Measurements from ENCODE around the gene PTH2.
"Not testable (repeated sequence)": the region's sequence is repeated elsewhere in the genome, so short reads cannot be mapped to it uniquely, and the experiment has no call there.

PTH2 gene, protein sequence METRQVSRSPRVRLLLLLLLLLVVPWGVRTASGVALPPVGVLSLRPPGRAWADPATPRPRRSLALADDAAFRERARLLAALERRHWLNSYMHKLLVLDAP

DNA sequence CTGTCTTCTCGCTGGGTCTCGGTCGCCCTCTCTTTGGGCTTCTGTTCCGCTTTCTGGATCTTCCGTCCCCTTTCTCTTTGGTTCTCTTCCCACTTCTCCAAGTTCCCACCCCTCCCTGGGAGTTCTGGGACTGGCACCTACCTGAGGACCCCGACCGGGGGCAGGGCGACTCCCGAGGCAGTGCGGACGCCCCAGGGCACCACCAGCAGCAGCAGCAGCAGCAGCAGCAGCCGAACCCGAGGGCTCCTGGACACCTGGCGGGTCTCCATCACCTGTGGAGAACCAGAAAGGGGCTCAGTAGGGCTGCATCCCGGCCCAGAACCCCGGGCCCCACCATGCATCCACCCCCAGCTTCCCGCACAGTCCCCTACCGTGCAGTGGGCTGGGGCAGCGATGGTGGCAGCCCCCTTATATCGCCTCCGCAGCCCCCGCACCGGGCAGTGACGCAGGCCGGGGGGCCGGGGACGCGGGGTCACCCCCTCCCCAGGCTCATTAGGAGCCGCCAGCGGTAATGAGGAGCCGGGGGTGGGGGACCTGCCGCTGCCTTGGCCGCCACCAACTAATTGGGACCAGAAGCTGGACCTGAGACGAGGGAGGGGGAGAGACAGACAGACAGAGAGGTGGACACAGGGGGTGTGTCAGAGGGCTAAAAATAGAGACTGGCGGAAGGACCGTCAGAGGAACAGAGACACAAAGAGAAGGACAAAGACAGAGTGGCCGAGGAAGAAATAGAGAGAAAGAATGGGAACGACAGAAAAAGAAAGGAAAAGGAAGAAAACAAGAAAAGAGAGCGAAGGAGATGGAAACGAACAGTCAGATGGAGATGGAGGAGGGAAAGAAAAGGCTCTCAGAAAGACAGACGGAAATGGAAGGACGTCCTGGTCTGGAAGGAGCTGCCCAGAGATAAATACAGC lies at the start of gene PTH2:
TSS of gene PTH2 (minus strand) at position 371 of the 914 bp plus-strand sequence. CDS start at position 269, 102 bp downstream.
- no peak for DNase-seq (ENCODE audit: low read depth in 2 of 2)

DNA sequence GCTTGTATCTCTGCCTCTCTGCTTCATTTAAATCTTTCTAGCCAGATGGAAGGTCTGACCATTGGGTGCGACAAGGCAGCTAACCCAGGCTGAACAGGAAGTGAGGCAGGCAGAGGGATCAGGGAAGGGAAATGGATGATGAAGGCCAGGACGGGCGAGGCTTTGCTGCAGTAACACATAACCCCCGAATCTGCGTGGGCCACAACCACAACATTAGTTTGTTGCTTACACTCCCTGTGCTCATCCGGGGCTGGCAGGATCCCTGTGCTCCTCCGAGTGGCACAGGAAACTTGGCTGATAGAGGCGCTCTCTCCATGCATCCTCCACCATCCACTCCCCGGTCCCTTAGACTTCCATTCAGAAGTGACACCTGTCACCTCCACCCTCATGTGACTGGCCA lies 49.7 kb upstream of the PTH2 start:
- no peak for DNase-seq (ENCODE audit: low read depth in 2 of 2)

DNA sequence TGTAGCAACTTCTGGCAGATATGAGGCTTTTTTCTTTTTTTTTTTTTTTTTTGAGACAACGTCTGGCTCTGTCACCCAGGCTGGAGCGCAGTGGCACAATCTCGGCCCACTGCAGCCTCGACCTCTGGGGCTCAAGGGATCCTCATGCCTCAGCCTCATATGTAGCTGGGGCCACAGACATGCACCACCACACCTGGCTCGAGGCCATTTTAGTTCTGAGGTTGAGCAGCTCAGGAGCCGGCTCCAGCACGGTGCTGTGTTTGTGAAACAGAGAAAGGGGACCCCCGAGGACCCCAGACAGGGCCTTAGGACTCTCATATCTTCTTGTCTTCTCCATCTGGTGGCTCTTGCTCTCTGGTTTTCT lies 47.4 kb upstream of the PTH2 start:
- no peak for DNase-seq (ENCODE audit: low read depth in 2 of 2)

DNA sequence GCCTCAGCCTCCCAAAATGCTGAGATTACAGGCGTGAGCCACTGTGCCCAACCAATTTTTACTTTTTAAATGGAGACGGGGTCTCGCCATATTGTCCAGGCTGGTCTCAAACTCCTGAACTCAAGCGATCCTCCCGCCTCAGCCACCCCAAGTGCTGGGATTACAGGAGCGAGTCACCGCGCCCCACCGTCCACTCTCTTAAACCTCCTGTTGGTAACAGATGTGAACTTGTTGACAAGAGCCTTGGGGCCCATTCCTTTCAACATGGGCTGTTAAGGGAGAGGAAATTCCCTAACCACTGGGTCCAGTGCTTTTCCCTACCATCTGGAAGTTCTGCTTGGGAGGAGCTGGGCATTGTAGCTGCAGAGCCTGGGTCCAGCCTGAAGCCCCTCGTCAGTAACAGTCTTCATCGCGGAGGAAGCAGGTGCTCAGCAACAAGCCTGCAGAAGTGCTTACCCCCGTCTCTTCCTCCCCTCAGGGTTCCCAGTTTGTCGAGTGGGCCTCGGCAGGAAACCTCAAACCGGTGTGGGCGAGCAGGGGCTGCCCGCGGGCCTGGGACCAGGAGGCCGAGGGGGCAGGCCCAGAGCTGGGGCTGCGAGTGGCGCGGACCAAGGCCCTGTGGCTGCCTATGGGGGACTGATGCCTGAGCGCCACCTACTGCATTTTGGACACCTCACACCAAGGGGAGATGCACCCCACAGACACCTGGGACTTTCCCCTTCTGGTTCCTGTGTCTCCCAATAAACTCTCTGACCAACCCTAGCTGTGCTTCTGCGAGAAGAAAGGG lies 46.8 kb upstream of the PTH2 start:
- DNase-seq (ENCODE audit: low read depth in 2 of 2) = peak; percentile 52 to 64

DNA sequence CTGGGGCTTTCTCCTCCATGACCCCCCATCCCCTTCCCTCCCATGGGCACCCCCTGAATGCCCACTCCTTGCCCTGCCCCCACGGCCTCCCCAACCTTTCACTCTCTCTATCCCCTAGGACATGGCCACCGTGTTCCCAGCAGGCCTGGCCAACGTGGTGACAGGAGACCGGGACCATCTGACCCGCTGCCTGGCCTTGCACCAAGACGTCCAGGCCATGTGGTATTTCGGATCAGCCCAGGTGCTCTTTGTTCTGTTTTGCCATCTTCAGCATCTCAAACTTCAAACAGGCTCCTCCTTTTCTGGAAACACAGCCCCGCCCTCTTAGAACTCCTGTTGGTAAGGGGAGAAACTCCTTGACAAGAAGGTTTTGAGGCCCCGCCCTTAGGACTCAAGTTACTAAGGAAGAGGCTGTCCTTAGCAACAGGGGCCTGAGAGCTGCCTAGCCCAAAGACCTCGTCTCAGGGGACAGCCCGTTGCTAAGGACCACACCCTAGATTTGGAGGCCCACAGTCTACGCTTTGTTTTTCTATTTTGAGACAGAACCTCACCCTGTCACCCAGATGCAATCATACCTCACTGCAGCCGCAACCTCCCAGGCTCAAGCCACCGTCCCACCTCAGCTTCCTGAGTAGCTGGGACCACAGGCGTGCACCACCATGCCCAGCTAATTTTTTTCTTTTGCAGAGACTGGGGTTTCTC lies 45.7 kb upstream of the PTH2 start:
- DNase-seq (ENCODE audit: low read depth in 2 of 2) = peak; percentile 60 to 71

DNA sequence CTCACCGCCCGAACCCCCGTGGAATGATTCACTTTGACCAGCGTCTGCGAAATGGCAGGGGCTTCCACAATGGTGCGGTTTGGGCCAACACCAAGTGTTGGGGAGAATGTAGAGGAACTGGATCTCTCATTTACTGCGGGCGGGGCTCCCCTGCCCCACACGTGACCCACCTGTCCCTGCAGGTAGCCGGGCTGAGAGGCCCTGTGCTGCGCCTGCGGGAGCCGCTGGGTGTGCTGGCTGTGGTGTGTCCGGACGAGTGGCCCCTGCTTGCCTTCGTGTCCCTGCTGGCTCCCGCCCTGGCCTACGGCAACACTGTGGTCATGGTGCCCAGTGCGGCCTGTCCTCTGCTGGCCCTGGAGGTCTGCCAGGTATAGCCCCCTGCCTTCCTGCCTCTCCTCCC lies 45.0 kb upstream of the PTH2 start:
- DNase-seq (ENCODE audit: low read depth in 2 of 2) = no peak

DNA sequence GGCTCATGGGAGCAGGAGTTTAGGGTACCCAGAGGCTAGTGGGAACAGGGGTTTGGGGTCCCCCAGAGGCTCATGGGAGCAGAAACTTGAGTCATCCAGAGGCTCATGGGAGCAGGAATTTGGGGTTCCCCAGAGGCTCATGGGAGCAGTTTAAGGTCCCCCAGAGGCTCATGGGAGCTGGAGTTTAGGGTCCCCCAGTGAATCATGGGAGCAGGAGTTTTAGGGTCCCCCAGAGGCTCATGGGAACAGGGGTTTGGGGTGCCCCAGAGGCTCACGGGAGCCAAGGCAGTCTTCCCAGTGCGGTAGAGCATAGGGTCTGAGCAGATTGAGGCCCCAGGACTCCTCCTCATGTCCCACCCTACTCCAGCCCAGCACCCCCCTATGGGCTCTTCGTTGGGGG lies 42.1 kb upstream of the PTH2 start:
- no peak for DNase-seq (ENCODE audit: low read depth in 2 of 2)

DNA sequence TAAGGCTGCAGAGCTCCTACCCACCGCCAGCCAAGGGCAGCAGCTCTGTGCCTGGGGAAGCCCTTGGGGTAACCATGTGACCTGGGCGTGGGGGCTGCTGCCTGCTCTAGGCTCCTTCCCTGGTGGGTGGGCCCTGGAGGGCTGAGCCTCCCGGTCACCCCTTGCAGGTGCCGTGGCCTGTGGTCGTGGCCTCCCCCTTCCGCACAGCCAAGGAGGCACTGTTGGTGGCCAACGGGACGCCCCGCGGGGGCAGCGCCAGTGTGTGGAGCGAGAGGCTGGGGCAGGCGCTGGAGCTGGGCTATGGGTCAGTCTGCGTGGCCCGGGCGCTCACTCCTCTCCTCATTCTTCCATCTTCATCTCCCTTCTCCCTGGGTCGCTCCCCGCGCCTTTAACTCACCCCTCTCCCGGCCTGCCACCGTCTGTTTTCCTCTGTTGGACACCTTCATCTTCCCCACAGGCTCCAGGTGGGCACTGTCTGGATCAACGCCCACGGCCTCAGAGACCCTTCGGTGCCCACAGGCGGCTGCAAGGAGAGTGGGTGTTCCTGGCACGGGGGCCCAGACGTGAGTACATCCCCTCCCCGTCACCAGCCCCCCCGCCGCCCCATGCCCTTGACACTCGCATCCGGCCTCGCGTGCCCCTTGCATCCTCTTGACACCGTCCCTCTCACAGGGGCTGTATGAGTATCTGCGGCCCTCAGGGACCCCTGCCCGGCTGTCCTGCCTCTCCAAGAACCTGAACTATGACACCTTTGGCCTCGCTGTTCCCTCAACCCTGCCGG lies 40.9 kb upstream of the PTH2 start:
- no peak for DNase-seq (ENCODE audit: low read depth in 2 of 2)

DNA sequence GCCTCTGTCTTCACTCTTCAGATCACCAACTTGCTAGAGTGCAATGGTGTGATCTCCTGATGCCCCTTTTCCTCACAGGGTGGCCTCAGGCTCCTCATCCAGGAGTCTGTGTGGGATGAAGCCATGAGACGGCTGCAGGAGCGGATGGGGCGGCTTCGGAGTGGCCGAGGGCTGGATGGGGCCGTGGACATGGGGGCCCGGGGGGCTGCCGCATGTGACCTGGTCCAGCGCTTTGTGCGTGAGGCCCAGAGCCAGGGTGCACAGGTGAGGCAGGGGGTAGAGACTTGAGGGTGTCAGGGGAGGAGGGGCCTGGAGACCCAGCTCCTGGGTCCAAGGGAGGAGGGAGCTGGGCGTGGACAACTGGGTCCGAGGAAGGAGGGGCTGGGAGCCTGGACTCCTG lies 39.3 kb upstream of the PTH2 start:
- DNase-seq (ENCODE audit: low read depth in 2 of 2) = no peak

DNA sequence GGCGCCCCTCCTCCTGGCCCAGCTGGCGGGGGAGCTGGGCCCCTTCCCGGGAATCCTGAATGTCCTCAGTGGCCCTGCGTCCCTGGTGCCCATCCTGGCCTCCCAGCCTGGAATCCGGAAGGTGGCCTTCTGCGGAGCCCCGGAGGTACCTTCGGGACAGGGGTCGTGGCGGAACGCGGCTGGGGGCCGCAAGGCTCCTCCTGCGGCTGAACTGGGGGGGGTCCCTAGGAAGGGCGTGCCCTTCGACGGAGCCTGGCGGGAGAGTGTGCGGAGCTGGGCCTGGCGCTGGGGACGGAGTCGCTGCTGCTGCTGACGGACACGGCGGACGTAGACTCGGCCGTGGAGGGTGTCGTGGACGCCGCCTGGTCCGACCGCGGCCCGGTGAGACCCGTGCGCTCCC lies 38.4 kb upstream of the PTH2 start:
- no peak for DNase-seq (ENCODE audit: low read depth in 2 of 2)

DNA sequence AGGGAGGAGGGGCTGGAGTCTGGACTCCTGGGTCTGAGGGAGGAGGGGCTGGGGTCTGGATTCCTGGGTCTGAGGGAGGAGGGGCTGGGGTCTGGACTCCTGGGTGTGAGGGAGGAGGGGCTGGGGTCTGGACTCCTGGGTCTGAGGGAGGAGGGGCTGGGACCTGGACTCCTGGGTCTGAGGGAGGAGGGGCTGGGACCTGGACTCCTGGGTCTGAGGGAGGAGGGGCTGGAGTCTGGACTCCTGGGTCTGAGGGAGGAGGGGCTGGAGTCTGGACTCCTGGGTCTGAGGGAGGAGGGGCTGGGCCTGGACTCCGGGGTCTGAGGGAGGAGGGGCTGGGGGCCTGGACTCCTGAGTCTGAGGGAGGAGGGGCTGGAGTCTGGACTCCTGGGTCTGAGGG lies 37.9 kb upstream of the PTH2 start:
- DNase-seq (ENCODE audit: low read depth in 2 of 2) = not testable (repeated sequence)

DNA sequence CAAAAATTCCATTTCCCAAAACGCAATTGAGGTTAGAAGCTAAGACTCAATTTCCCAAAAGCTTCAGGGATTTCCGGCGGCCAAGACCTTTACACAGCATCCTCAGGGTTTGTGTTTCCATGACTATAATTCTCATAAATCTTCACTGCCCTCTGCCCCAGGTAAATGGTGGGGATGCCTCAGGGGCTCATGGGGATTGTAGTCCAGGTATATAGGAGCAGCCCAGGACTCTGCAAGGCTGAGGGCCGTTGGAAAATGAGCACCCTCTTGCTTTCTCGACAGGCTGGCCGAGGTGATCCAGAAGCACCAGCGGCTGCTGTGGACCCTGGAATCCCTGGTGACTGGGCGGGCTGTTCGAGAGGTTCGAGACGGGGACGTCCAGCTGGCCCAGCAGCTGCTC lies 36.1 kb upstream of the PTH2 start:
- no peak for DNase-seq (ENCODE audit: low read depth in 2 of 2)

DNA sequence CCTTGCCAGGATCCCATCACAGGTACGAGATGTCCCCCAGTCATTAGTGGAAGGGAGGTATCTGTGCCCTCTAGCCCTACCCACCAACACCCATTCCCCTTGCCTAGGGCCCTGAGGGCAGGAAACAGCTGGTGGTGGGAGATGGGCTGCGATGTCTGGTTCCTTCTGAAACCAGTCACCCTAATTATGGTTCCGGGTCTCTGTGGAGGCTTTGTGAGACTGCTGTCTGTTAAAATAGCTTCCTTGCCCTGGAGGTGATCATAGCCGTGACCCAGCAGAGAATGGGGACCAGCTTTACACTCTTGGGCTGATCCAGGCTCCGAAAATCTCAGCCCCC lies 35.3 kb upstream of the PTH2 start:
- no peak for DNase-seq (ENCODE audit: low read depth in 2 of 2)

DNA sequence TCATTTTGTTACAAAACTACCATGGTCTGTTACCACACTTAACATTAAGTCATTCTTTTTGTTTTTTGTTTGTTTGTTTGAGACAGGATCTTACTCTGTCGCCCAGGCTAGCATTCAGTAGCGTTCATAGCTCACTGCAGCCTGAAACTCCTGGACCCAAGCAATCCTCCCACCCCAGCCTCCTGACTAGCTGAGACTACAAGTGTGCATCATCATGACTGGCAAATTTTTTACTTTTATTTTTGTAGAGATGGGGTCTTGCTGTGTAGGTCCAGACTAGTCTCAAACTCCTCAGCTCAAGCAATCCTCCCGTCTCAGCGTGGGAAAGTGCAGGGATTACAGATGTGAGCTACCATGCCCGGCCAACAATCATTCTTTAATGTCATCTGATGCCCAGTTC lies 33.1 kb upstream of the PTH2 start:
- no peak for DNase-seq (ENCODE audit: low read depth in 2 of 2)

DNA sequence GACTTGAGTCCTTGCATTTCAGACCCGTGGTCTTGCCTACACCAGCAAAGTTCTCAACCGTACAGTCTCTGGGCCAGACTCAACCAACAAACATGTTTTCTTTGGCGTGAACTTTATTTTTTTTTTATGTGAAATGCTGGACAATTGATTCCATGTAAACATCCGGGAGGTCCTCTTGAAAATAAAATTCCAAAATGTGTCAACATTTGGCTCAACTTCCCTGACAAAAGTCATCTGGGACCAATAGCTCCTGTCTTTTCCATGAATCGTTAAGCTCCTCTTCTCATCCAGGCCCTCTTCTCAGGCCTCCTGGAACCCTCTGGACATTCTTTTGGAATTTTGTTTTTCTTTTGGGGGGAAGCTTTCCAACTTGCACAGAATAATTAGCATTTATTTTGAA lies 32.5 kb upstream of the PTH2 start:
- no peak for DNase-seq (ENCODE audit: low read depth in 2 of 2)

DNA sequence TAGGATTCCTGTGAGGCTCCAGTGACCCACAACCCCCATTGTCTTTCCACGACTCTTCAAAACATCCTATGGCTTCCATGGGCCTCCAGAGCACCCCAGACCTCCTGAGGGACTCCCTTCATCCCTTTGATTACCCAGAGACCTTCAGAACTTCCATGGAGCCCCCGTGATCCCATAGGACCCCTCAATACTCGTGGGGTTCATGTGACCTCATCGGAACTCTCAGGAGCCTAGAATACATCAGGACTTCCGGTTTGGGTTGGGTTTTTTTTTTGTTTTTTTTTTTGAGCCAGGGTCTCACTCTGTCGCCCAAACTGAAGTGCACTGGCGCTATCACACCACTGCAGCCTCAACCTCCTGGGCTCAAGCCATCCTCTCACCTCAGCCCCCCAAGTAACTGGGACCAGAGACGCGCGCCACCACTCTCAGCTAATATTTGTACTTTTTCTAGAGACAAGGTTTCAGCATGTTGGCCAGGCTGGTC lies 30.6 kb upstream of the PTH2 start:
- no peak for DNase-seq (ENCODE audit: low read depth in 2 of 2)

DNA sequence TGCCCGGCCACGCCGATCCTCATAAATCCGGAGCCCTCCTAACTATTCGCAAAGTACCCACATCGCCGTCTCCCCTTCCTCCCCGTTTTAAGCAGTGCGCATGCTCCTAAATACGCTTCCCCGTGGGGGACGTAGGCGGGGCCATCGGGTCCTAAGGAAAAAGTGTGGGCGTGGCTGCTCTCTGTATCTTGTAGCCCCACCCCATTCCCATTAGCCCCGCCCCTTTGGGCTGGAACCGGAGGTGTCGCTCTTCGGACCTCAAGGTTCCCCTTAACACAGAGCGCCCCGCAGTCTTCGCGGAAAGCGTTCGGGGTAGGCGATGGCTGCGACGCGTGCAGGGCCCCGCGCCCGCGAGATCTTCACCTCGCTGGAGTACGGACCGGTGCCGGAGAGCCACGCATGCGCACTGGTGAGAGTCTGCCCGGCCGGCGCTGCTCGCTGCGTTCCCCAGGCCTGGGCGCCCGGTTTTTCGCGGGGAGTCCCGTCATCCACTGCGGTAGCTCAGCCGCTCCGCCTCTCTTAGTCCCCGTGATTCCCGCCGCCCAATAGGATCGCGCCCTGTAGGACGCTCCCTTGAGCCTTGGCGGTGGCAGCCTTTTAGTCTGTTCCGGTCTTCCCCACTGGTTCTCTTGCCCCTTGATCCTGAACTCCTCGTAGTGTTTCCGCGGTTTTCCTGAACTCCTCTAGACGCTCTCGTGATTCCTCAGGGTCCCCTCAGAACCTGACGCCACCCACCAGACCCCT lies 29.9 kb upstream of the PTH2 start, which contains the start of gene ALDH16A1:
TSS of gene ALDH16A1 (plus strand) at position 213 of the 744 bp plus-strand sequence. CDS start at position 320, 107 bp downstream.
- peak; percentile 90 to 92 for DNase-seq (ENCODE audit: low read depth in 2 of 2)

DNA sequence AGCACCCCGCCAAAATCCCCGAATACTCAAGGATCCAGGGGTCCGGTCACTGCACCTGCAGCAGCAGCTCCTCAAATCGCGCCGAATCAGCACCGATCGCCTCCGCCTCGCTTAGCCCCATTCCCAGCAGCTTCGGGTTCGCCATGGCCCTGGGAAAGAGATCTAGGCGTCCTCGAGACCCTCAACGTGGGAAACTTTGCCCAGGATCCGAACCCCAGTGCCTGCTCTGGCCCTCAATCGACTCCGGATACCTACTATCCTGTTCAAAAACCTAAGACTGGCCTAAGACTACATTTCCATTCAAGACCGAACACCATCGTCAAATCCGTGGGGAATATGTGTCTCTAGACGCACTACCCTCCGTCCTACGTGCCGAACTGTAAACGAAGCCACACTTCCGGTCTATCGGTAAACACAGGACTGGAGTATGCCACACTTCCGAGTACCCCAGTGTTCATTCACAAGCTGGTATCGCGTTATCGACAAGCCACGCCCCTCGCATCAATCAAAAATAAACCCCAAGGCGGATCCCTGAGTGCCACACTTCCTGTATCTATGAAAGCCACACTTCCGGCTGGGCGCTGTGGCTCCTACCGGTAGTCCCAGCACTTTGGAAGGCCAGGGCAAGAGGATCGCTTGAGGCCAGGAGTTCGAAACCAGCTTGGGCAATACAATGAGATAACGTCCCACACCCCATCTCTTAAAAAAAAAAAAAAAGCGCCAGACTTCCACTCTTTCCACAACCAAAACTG lies 28.4 kb upstream of the PTH2 start, which contains the start of gene PIH1D1:
TSS of gene PIH1D1 (minus strand) at position 385 of the 752 bp plus-strand sequence. CDS start at position 145, 240 bp downstream.
- DNase-seq (ENCODE audit: low read depth in 2 of 2) = peak; percentile 86 to 88

DNA sequence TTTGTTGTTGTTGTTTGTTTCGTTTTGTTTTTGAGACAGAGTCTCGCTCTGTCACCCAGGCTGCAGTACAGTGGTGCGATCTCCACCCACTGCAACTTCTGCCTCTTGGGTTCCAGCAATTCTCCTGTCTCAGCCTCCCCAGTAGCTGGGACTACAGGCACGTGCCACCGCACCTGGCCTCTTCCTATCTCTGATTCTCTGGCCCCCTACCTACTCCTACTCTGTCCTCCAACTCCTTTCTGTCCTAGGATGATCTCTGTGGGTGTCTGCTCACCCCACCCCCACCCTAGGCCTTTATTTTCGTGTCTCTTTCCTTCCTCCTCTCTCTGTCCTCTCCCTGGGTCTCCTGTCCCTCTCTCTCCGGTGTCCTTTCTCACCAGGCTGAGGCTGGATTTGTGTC lies 27.2 kb upstream of the PTH2 start:
- DNase-seq (ENCODE audit: low read depth in 2 of 2) = no peak

DNA sequence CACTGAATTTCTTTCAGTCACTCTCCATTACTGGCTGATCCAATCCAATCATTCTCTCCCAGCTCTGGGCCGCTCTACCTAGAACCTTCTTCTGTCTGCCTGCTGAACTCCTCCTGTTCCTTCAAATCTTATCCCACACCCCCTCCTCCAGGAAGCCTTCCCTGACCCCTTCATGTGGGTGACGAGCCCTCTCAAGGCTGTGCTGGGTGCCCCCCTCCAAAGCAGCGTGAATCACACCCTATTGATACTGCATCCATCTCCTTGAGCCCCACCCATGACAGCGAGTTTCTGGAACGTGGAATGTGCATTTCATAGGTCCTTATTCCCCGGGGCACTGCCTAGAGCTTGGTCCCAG lies 25.2 kb upstream of the PTH2 start:
- DNase-seq (ENCODE audit: low read depth in 2 of 2) = no peak
